ENCODE results near the gene SLC2A4RG. TPM values are rescaled to one million over a fixed set of nuclear protein-coding genes. Genes with fewer than 3 reads are reported as not detected.
A peak's percentile ranks its signal among the peaks of the same experiment; 100 is the strongest.

SLC2A4RG gene
- total RNA-seq, 3 donors from 2014 or later (not counting 1 experiment from before 2014, with no cell fraction given) = 90.4 to 100 (median 95.5) TPM

DNA sequence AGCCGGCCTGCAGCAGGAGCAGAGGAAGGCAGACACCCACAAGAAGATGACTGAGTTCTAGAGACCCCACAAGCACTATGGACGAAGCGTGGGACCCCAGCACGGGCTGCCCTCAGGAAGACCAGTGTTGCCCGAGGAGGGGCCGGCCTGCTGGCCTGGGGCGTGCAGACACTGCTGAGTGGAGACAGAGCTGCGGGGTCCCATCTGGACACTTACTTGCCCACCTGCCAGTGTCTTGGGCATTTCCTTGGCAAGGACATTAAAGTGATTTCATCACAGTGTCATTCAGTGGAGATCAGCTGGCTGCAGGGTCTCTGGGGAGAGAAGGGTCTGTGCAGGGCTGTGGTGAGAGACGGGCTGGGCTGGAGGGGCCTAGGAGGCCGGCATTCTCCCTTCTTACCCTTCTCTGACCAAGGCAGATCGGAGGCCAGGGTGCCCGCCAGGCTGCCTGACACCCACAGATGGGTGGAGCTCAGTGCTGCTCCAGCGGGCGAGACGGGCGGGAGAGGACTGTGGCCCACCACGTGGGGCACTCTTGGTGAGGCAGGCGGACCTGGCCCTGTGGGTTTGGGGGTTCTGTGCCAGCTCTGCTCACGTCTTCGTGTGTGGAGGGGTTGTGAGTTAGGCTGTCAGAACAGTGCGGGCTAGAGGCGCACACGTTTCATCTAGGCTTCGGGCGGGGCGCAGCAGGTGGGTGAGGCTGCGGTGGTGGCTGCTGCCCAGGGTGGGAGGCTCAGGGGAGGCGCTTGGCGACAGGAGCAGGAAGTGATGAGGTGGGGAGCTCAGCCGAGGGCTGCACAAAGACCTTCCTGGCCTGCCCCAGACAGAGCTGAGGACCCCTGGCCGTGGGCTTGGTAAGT, 3.5 kb upstream of the SLC2A4RG start, which contains the start of gene LIME1:
TSS of gene LIME1 (plus strand) at position 806 of the 860 bp plus-strand sequence. CDS start 886 bp downstream, outside the sequence.
- DNase-seq = peak; percentile 63 to 93
- Mint-ChIP-seq H3K36me3 (no peaks in the 10 kb centered on the region), H3K27me3 (ENCODE audit: low read depth in 2 of 2) (no peaks in the 10 kb centered on the region), H3K4me3 (peak within 1 kb of the TSS; percentile 89), H3K9me3 (no peaks in the 10 kb centered on the region), H3K27ac (peak within 1 kb of the TSS; percentile 83 to 92), H3K4me1 (peaks cover 21 to 41% of the 10 kb centered on the region in 2 donors)
- intact Hi-C loops (cut with micrococcal nuclease) = loop anchor here (10.0 kb wide), 1 partner anchor 101 kb away; no protein-coding TSS in a partner anchor
- peaks cover 63% of the 10 kb centered on the region for H3K4me1 ChIP-seq (ENCODE audit: control insufficient read depth, insufficient read depth, low read length)
- peak within 1 kb of the TSS; percentile 62 for H3K4me3 ChIP-seq (ENCODE audit: low read length)
- H3K36me3 ChIP-seq (ENCODE audit: control insufficient read depth, insufficient read depth, low read length) = peaks cover 26% of the 10 kb centered on the region
- H3K27me3 ChIP-seq (ENCODE audit: control insufficient read depth, insufficient read depth, low read length) = no peaks in the 10 kb centered on the region
- ATAC-seq = peak; percentile 37 to 61 (median 58)
- H3K27ac ChIP-seq (ENCODE audit: low read length) = peak within 1 kb of the TSS; percentile 73
- WGBS (ENCODE audit: insufficient coverage) = 21% methylated on average over 31 of the region's 31 CpGs
- TF ChIP-seq, protein P1, sequence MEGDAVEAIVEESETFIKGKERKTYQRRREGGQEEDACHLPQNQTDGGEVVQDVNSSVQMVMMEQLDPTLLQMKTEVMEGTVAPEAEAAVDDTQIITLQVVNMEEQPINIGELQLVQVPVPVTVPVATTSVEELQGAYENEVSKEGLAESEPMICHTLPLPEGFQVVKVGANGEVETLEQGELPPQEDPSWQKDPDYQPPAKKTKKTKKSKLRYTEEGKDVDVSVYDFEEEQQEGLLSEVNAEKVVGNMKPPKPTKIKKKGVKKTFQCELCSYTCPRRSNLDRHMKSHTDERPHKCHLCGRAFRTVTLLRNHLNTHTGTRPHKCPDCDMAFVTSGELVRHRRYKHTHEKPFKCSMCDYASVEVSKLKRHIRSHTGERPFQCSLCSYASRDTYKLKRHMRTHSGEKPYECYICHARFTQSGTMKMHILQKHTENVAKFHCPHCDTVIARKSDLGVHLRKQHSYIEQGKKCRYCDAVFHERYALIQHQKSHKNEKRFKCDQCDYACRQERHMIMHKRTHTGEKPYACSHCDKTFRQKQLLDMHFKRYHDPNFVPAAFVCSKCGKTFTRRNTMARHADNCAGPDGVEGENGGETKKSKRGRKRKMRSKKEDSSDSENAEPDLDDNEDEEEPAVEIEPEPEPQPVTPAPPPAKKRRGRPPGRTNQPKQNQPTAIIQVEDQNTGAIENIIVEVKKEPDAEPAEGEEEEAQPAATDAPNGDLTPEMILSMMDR (IDR thresholded peaks at IDR 0.05) = no peak
- H3K9me3 ChIP-seq (ENCODE audit: control insufficient read depth, insufficient read depth, low read length) = no peaks in the 10 kb centered on the region

DNA sequence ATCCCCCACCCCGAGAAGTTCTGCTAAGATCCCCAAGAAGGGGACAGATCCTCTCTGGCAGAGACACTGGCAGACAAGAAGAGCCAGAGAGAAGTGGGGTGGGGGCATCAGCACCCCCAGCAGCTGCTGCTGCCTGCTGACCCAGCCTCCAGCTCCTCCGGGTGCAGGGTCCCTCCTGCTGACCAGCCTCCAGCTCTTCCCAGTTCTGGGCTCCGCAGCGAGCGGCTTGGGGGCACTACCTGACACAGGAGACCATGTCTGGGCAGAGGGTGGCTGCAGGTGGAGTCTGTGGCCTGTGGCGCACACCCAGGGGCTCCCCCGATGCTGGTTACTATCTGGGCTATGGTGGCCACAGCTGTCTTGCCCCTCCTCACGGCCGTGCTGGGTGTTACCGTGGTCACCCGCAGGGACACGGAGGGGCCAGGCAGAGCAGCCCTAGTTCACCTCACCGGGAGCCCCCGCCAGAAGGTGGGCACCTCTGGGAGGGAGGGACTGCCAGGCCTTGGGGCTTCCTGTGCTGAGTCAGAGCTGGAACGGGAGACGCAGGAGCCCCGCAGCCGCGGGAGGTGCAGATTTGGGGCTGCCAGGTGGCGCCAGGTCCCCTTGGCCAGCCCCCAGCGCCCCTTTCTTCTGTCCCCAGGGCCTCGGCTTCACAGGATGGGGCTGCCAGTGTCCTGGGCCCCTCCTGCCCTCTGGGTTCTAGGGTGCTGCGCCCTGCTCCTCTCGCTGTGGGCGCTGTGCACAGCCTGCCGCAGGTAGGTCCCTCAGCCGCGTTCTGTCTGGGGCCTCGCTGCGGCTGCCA, 2.5 kb upstream of the SLC2A4RG start:
- Mint-ChIP-seq H3K9me3 (no peaks in the 10 kb centered on the region), H3K36me3 (no peaks in the 10 kb centered on the region), H3K27ac (peak overlapping the region; percentile 83 to 92), H3K27me3 (ENCODE audit: low read depth in 2 of 2) (no peaks in the 10 kb centered on the region), H3K4me3 (peak overlapping the region; percentile 89), H3K4me1 (peaks cover 21 to 46% of the 10 kb centered on the region in 2 donors)
- intact Hi-C loops (cut with micrococcal nuclease) = loop anchor here (10.0 kb wide), 1 partner anchor 102 kb away; no protein-coding TSS in a partner anchor
- H3K4me3 ChIP-seq (ENCODE audit: low read length) = peak overlapping the region; percentile 62
- WGBS (ENCODE audit: insufficient coverage) = 2% methylated on average over 30 of the region's 30 CpGs
- no peaks in the 10 kb centered on the region for H3K9me3 ChIP-seq (ENCODE audit: control insufficient read depth, insufficient read depth, low read length)
- DNase-seq = peak; percentile 55 to 80
- H3K4me1 ChIP-seq (ENCODE audit: control insufficient read depth, insufficient read depth, low read length) = peaks cover 63% of the 10 kb centered on the region
- TF ChIP-seq, protein P1 (IDR thresholded peaks at IDR 0.05) = no peak
- peak; percentile 25 to 27 (median 27) for ATAC-seq
- H3K36me3 ChIP-seq (ENCODE audit: control insufficient read depth, insufficient read depth, low read length) = peaks cover 33% of the 10 kb centered on the region
- peak overlapping the region; percentile 73 for H3K27ac ChIP-seq (ENCODE audit: low read length)
- H3K27me3 ChIP-seq (ENCODE audit: control insufficient read depth, insufficient read depth, low read length) = no peaks in the 10 kb centered on the region

DNA sequence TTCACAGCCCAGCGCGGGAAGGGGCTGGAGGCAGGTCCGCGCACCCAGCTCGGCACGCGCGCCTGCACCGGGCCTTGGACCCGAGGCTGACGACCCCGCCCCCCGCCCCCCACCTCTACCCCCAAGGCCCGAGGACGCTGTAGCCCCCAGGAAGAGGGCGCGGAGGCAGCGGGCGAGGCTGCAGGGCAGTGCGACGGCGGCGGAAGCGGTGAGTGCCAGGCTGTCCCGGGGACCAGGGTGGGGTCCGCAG, 2.0 kb upstream of the SLC2A4RG start:
- no peaks in the 10 kb centered on the region for H3K9me3 ChIP-seq (ENCODE audit: control insufficient read depth, insufficient read depth, low read length)
- H3K27ac ChIP-seq (ENCODE audit: low read length) = peak overlapping the region; percentile 73
- peak; percentile 0 for ATAC-seq
- Mint-ChIP-seq H3K4me1 (peaks cover 21 to 46% of the 10 kb centered on the region in 2 donors), H3K4me3 (peak overlapping the region; percentile 89), H3K36me3 (no peaks in the 10 kb centered on the region), H3K27me3 (ENCODE audit: low read depth in 2 of 2) (no peaks in the 10 kb centered on the region), H3K27ac (peak overlapping the region in 1 of 2 donors; percentile 92), H3K9me3 (no peaks in the 10 kb centered on the region)
- H3K4me3 ChIP-seq (ENCODE audit: low read length) = peak overlapping the region; percentile 62
- H3K36me3 ChIP-seq (ENCODE audit: control insufficient read depth, insufficient read depth, low read length) = peaks cover 35% of the 10 kb centered on the region
- peaks cover 61% of the 10 kb centered on the region for H3K4me1 ChIP-seq (ENCODE audit: control insufficient read depth, insufficient read depth, low read length)
- no peaks in the 10 kb centered on the region for H3K27me3 ChIP-seq (ENCODE audit: control insufficient read depth, insufficient read depth, low read length)
- WGBS (ENCODE audit: insufficient coverage) = 1% methylated on average over 25 of the region's 26 CpGs
- intact Hi-C loops (cut with micrococcal nuclease) = loop anchor here (10.0 kb wide), 1 partner anchor 103 kb away; no protein-coding TSS in a partner anchor
- TF ChIP-seq, protein P1 (IDR thresholded peaks at IDR 0.05) = no peak
- DNase-seq = no peak

Measured in natural killer cell (primary cell).